Choroid plexus epithelial cell (primary cell): ENCODE data around the gene CAGE1.
A peak's percentile ranks its signal among the peaks of the same experiment; 100 is the strongest.
"Not testable (repeated sequence)": the region's sequence is repeated elsewhere in the genome, so short reads cannot be mapped to it uniquely, and the experiment has no call there.

Source experiments
- DNase-seq: peaks from one replicate; pipeline ENCODE4 v3.0.0-alpha.2; 2010; ENCODE audit warnings: low read depth
- H3K4me3 ChIP-seq: 2 replicates; pipeline ENCODE4 v1.5.1; 2011; ENCODE audit warnings: low read depth, mild to moderate bottlenecking, control low read depth, low read length, moderate library complexity
- TF ChIP-seq, protein P1 (sequence below): conservative IDR thresholded peaks from 2 replicates; pipeline ENCODE4 v1.5.1; 2011; ENCODE audit warnings: low read depth, mild to moderate bottlenecking, control low read depth, inconsistent platforms, low read length, moderate library complexity

The CAGE1 gene

DNA sequence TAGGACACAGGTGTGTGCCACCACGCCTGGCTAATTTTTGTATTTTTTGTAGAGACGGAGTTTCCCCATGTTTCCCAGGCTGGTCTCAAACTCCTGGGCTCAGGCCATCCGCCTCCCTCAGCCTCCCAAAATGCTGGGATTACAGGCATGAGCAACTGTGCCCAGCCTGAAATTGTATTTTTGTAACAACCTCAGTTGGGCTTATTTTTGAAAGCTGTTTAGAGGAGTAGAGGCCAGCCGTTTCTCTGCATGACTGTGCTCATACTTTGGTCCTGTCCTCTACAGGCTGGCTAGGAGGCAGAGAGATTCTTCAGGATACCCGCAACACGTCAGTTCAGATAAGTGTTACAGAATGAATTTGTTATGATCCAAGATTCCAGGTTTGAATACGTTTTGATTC lies 22.1 kb downstream of the CAGE1 start:
- TF ChIP-seq, protein P1, sequence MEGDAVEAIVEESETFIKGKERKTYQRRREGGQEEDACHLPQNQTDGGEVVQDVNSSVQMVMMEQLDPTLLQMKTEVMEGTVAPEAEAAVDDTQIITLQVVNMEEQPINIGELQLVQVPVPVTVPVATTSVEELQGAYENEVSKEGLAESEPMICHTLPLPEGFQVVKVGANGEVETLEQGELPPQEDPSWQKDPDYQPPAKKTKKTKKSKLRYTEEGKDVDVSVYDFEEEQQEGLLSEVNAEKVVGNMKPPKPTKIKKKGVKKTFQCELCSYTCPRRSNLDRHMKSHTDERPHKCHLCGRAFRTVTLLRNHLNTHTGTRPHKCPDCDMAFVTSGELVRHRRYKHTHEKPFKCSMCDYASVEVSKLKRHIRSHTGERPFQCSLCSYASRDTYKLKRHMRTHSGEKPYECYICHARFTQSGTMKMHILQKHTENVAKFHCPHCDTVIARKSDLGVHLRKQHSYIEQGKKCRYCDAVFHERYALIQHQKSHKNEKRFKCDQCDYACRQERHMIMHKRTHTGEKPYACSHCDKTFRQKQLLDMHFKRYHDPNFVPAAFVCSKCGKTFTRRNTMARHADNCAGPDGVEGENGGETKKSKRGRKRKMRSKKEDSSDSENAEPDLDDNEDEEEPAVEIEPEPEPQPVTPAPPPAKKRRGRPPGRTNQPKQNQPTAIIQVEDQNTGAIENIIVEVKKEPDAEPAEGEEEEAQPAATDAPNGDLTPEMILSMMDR = no peak
- no peak for DNase-seq
- H3K4me3 ChIP-seq = no peak overlapping the region

DNA sequence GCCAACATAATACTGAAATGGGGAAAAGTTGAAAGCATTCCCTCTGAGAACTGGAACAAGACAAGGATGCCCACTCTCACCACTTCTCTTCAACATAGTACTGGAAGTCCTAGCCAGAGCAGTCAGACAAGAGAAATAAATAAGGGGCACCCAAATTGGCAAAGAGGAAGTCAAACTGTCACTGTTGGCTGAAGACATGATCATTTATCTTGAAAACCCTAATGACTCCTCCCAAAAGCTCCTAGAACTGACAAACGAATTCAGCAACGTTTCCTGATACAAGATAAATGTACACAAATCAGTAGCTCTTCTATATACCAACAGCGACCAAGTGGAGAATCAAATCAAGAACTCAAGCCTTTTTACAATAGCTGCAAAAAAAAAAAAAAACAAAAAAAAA lies 37.6 kb downstream of the CAGE1 start:
- DNase-seq, H3K4me3 ChIP-seq: not testable (repeated sequence)

DNA sequence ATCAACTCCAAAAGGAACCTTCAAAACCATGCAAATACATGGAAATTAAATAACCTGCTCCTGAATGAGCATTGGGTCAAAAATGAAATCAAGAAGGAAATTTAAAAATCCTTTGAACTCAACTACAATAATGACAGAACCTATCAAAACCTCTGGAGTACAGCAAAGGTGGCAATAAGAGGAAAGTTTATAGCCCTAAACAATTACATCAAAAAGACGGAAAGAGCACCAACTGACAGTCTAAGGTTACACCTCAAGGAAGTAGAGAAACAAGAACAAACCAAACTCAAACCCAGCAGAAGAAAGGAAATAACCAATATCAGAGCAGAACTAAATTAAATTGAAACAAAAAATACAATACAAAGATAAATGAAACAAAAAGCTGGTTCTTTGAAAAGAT lies 39.0 kb downstream of the CAGE1 start:
- H3K4me3 ChIP-seq, DNase-seq: not testable (repeated sequence)

DNA sequence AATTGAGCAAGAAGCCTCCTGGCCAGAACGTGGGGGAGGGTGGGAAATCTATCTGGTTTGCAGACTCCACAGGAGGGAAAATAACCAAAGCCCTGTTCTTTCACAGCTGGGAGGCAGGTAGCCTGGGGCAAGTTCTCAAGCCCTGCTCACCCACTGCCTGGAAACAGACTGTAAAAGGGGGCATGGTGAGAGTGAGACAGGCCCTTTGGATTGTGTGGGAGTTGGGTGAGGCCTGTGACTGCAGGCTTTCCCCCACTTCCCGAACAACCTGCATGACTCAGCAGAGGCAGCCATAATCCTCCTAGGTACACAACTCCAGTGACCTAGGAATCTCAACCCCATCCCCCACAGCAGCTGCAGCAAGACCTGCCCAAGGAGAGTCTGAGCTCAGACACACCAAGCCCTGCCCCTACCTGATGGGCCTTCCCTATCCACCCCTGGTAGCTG lies 42.0 kb downstream of the CAGE1 start:
- not testable (repeated sequence) for H3K4me3 ChIP-seq
- peak; percentile 50 for DNase-seq

DNA sequence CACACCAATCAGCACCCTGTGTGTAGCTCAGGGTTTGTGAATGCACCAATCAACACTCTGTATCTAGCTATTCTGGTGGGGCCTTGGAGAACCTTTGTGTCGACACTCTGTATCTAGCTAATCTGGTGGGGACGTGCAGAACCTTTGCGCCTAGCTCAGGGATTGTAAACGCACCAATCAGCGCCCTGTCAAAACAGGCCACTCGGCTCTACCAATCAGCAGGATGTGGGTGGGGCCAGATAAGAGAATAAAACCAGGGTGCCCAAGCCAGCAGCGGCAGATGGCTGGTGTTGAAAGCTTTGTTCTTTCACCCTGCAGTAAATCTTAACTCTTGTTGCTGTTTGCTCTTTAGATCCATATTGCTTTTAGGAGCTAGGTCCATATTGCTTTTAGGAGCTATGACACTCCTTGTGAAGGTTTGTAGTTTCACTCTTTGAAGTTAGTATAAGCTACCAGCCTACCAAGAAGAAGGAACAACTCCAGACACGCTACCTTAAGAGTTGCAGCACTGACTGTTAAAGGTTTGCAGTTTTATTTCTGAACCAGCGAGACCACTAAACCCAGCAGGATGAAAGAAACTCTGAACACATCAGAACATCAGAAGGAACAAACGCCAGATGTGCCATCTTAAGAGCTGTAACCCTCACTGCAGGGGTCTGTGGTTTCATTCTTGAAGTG lies 44.6 kb downstream of the CAGE1 start:
- not testable (repeated sequence) for H3K4me3 ChIP-seq
- peak; percentile 64 for DNase-seq

DNA sequence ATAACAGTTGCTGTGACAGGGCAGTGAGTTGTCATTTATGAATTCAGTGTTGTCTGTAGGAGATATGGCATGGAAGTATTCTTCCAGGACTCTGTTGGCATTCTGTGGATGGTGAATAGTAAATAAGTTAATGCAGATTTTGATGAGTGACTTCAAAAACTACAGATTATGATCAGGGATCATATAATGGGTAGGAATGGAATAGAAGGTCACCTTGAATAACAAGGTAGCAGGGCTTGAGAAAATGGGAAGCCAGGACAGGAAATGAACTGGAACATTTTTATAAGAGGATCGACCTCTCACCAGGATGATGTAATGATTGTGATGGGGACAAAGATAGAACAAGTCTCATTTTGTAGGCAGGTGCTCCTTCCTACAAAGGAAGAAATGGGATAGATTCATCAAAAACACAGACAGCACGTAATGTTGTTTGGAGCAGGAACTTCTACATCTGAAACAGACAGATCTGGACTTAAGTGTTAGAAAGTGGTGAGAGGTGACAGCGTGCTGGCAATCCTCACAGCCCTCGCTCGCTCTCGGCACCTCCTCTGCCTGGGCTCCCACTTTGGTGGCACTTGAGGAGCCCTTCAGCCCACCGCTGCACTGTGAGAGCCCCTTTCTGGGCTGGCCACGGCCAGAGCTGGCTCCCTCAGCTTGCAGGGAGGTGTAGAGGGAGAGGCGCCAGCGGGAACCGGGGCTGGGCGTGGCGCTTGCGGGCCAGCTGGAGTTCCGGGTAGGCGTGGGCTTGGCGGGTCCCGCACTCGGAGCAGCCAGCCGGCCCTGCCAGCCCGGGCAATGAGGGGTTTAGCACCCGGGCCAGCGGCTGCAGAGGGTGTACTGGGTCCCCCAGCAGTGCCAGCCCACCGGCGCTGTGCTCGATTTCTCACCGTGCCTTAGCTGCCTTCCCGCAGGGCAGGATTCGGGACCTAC lies 45.7 kb downstream of the CAGE1 start:
- no peak overlapping the region for H3K4me3 ChIP-seq

DNA sequence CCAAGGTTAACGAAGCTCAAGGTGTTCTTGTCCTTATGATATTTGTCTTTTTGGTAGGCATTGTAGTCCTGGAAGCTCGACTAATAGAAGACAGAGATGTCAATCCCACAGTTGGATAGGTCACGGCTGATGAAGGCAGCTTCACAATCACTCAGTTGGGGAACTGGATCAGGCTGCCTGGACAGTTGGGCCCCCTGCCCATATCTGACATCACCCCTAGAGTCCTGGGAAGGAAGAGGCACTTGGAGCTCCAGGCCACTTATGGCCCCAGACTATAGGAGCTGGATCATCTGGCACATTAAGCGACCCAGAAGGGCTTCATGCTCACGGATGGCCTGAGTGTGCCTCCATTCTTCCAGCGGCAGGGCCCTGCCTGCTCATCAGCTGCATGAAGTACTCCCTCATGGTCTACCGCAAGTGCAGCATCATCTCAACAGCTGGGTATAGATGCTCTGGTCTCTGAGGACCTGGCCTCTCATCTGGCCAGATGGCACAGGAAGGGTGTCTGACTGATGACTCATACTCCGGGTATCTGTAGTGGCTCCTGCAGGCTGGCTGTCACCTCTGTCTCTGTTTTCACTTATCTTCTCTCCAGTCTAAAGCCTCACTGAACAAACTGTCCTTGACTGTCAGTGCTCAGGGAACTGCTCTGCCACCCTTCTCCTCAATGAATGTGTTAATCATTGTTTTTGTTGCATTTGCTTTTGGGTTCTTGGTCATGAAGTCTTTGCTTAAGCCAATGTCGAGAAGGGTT lies 47.4 kb downstream of the CAGE1 start:
- H3K4me3 ChIP-seq = no peak overlapping the region
- TF ChIP-seq, protein P1 = no peak
- no peak for DNase-seq

More for the DNA sequence above, 45.7 kb downstream of the CAGE1 start:
- TF ChIP-seq, protein P1 = no peak
- DNase-seq = no peak

DNA sequence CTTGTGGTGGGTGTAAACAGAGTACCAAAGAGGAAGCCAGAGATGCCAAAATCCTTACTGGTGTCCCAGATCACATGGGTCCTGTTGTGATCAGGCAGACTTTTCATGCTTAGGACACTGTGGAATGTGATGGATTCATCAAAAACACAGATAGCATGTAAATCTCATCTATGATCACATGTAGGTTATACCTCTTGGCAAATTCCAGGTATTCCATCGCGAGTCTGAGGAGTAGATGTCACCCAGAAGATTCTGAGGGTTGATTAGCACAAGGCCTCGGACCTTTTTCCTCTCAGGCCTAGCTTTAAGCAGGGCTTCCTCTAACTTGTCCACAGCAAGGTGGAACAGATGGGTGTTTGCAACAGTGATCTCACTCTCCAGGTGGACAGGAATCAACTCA lies 48.3 kb downstream of the CAGE1 start:
- TF ChIP-seq, protein P1 = no peak
- DNase-seq = no peak
- no peak overlapping the region for H3K4me3 ChIP-seq
